ENCODE data around the gene MICOS13.

MICOS13 gene

GRCh38 chr19:5642204-5642603, 38.1 kb downstream of the MICOS13 start:
- Histone ChIP-seq H3K4me3 (ENCODE audit: extremely low read depth, insufficient read depth, low read length, poor library complexity, severe bottlenecking) (no peak overlapping the region), H3K4me1 (ENCODE audit: control insufficient read depth, insufficient read depth, low read length, poor library complexity, severe bottlenecking) (peaks cover 9% of the 10 kb centered on the region), H3K27ac (ENCODE audit: low read depth, low read length, severe bottlenecking) (no peak overlapping the region), H3K9me3 (ENCODE audit: control insufficient read depth, low read length) (no peaks in the 10 kb centered on the region), H3K36me3 (ENCODE audit: control insufficient read depth, insufficient read depth, low read length) (peaks cover 74% of the 10 kb centered on the region)
- WGBS, 2 experiments (ENCODE audit: insufficient coverage in 2 of 2): 88 to 100% methylated on average over 2 of the region's 2 CpGs

- H3K27ac ChIP-seq (ENCODE audit: low read depth, low read length, severe bottlenecking): no peak overlapping the region
- WGBS, 2 experiments (ENCODE audit: insufficient coverage in 2 of 2): 86 to 100% methylated on average over 4 of the region's 4 CpGs
- H3K4me1 ChIP-seq (ENCODE audit: control insufficient read depth, insufficient read depth, low read length, poor library complexity, severe bottlenecking): peaks cover 9% of the 10 kb centered on the region
- no peaks in the 10 kb centered on the region for H3K9me3 ChIP-seq (ENCODE audit: control insufficient read depth, low read length)
- H3K4me3 ChIP-seq (ENCODE audit: extremely low read depth, insufficient read depth, low read length, poor library complexity, severe bottlenecking): no peak overlapping the region
- H3K36me3 ChIP-seq (ENCODE audit: control insufficient read depth, insufficient read depth, low read length): peaks cover 71% of the 10 kb centered on the region
Observed at GRCh38 chr19:5641171-5641570, 39.1 kb downstream of the MICOS13 start.

- peaks cover 65% of the 10 kb centered on the region for H3K36me3 ChIP-seq (ENCODE audit: control insufficient read depth, insufficient read depth, low read length)
- no peak overlapping the region for H3K4me3 ChIP-seq (ENCODE audit: extremely low read depth, insufficient read depth, low read length, poor library complexity, severe bottlenecking)
- no CpG with 5 or more reads among the region's 1 CpG for WGBS, 2 experiments (ENCODE audit: insufficient coverage in 2 of 2)
- H3K4me1 ChIP-seq (ENCODE audit: control insufficient read depth, insufficient read depth, low read length, poor library complexity, severe bottlenecking): peaks cover 9% of the 10 kb centered on the region
- no peak overlapping the region for H3K27ac ChIP-seq (ENCODE audit: low read depth, low read length, severe bottlenecking)
- no peaks in the 10 kb centered on the region for H3K9me3 ChIP-seq (ENCODE audit: control insufficient read depth, low read length)
Observed at GRCh38 chr19:5637971-5638370, 42.3 kb downstream of the MICOS13 start.

GRCh38 chr19:5635427-5635826, 44.9 kb downstream of the MICOS13 start:
- Histone ChIP-seq H3K4me1 (ENCODE audit: control insufficient read depth, insufficient read depth, low read length, poor library complexity, severe bottlenecking) (peaks cover under 1% of the 10 kb centered on the region), H3K27ac (ENCODE audit: low read depth, low read length, severe bottlenecking) (no peak overlapping the region), H3K36me3 (ENCODE audit: control insufficient read depth, insufficient read depth, low read length) (peaks cover 64% of the 10 kb centered on the region), H3K9me3 (ENCODE audit: control insufficient read depth, low read length) (no peaks in the 10 kb centered on the region), H3K4me3 (ENCODE audit: extremely low read depth, insufficient read depth, low read length, poor library complexity, severe bottlenecking) (no peak overlapping the region)
- WGBS, 2 experiments (ENCODE audit: insufficient coverage in 2 of 2): 95 to 96% methylated on average over 4 to 5 of the region's 6 CpGs

- WGBS, 2 experiments (ENCODE audit: insufficient coverage in 2 of 2): 95 to 97% methylated on average over 2 to 3 of the region's 5 CpGs
- H3K27ac ChIP-seq (ENCODE audit: low read depth, low read length, severe bottlenecking): no peak overlapping the region
- no peaks in the 10 kb centered on the region for H3K9me3 ChIP-seq (ENCODE audit: control insufficient read depth, low read length)
- H3K36me3 ChIP-seq (ENCODE audit: control insufficient read depth, insufficient read depth, low read length): peaks cover 84% of the 10 kb centered on the region
- peaks cover 1% of the 10 kb centered on the region for H3K4me1 ChIP-seq (ENCODE audit: control insufficient read depth, insufficient read depth, low read length, poor library complexity, severe bottlenecking)
- H3K4me3 ChIP-seq (ENCODE audit: extremely low read depth, insufficient read depth, low read length, poor library complexity, severe bottlenecking): no peak overlapping the region
Observed at GRCh38 chr19:5632657-5633056, 47.7 kb downstream of the MICOS13 start.

GRCh38 chr19:5632241-5632612, 48.1 kb downstream of the MICOS13 start:
- Histone ChIP-seq H3K36me3 (ENCODE audit: control insufficient read depth, insufficient read depth, low read length) (peaks cover 84% of the 10 kb centered on the region), H3K4me1 (ENCODE audit: control insufficient read depth, insufficient read depth, low read length, poor library complexity, severe bottlenecking) (peaks cover 5% of the 10 kb centered on the region), H3K27ac (ENCODE audit: low read depth, low read length, severe bottlenecking) (no peak overlapping the region), H3K4me3 (ENCODE audit: extremely low read depth, insufficient read depth, low read length, poor library complexity, severe bottlenecking) (no peak overlapping the region), H3K9me3 (ENCODE audit: control insufficient read depth, low read length) (no peaks in the 10 kb centered on the region)
- WGBS, 2 experiments (ENCODE audit: insufficient coverage in 2 of 2): 88 to 100% methylated on average over 1 to 3 of the region's 4 CpGs

- peaks cover 10% of the 10 kb centered on the region for H3K4me1 ChIP-seq (ENCODE audit: control insufficient read depth, insufficient read depth, low read length, poor library complexity, severe bottlenecking)
- no peak overlapping the region for H3K27ac ChIP-seq (ENCODE audit: low read depth, low read length, severe bottlenecking)
- no peaks in the 10 kb centered on the region for H3K9me3 ChIP-seq (ENCODE audit: control insufficient read depth, low read length)
- peaks cover 86% of the 10 kb centered on the region for H3K36me3 ChIP-seq (ENCODE audit: control insufficient read depth, insufficient read depth, low read length)
- no peak overlapping the region for H3K4me3 ChIP-seq (ENCODE audit: extremely low read depth, insufficient read depth, low read length, poor library complexity, severe bottlenecking)
- 93 to 95% methylated on average over 8 of the region's 9 CpGs for WGBS, 2 experiments (ENCODE audit: insufficient coverage in 2 of 2)
Observed at GRCh38 chr19:5631567-5632240, 48.6 kb downstream of the MICOS13 start.

GRCh38 chr19:5628919-5629481, 51.3 kb downstream of the MICOS13 start:
- WGBS, 2 experiments (ENCODE audit: insufficient coverage in 2 of 2): 90 to 91% methylated on average over 8 to 9 of the region's 9 CpGs
- Histone ChIP-seq H3K4me3 (ENCODE audit: extremely low read depth, insufficient read depth, low read length, poor library complexity, severe bottlenecking) (no peak overlapping the region), H3K36me3 (ENCODE audit: control insufficient read depth, insufficient read depth, low read length) (peaks cover 84% of the 10 kb centered on the region), H3K4me1 (ENCODE audit: control insufficient read depth, insufficient read depth, low read length, poor library complexity, severe bottlenecking) (peaks cover 31% of the 10 kb centered on the region), H3K27ac (ENCODE audit: low read depth, low read length, severe bottlenecking) (no peak overlapping the region), H3K9me3 (ENCODE audit: control insufficient read depth, low read length) (no peaks in the 10 kb centered on the region)

GRCh38 chr19:5628461-5628860, 51.9 kb downstream of the MICOS13 start:
- WGBS, 2 experiments (ENCODE audit: insufficient coverage in 2 of 2): 100% methylated on average over 1 of the region's 1 CpG; no CpG with 5 or more reads in 1 of the 2 experiments
- Histone ChIP-seq H3K36me3 (ENCODE audit: control insufficient read depth, insufficient read depth, low read length) (peaks cover 79% of the 10 kb centered on the region), H3K27ac (ENCODE audit: low read depth, low read length, severe bottlenecking) (no peak overlapping the region), H3K4me1 (ENCODE audit: control insufficient read depth, insufficient read depth, low read length, poor library complexity, severe bottlenecking) (peaks cover 31% of the 10 kb centered on the region), H3K9me3 (ENCODE audit: control insufficient read depth, low read length) (no peaks in the 10 kb centered on the region), H3K4me3 (ENCODE audit: extremely low read depth, insufficient read depth, low read length, poor library complexity, severe bottlenecking) (no peak overlapping the region)
